TTC549 (cell line): ENCODE results near the gene ABCC6.
"Not testable (repeated sequence)": the region's sequence is repeated elsewhere in the genome, so short reads cannot be mapped to it uniquely, and the experiment has no call there.

ENCODE experiments used
- FAIRE-seq: peaks from 2 replicates; lab custom pipeline; 2012; peaks lifted over from hg19 to GRCh38; lab: Jason Lieb, UNC

The ABCC6 gene

GRCh38 chr16:16222850-16223661, at the start of gene ABCC6:
ABCC6 (minus strand) TSS chr16:16223494; CDS start chr16:16223434, 60 bp downstream.
- FAIRE-seq: not testable (repeated sequence)

- not testable (repeated sequence) for FAIRE-seq
Measured at GRCh38 chr16:16272573-16273221, 49.4 kb upstream of the ABCC6 start.

- FAIRE-seq: not testable (repeated sequence)
Measured at GRCh38 chr16:16271658-16272057, 48.4 kb upstream of the ABCC6 start.

GRCh38 chr16:16268185-16268808, 45.0 kb upstream of the ABCC6 start:
- not testable (repeated sequence) for FAIRE-seq

GRCh38 chr16:16267708-16268107, 44.4 kb upstream of the ABCC6 start:
- not testable (repeated sequence) for FAIRE-seq

- not testable (repeated sequence) for FAIRE-seq
Measured at GRCh38 chr16:16265044-16265443, 41.8 kb upstream of the ABCC6 start.

GRCh38 chr16:16263947-16264346, 40.7 kb upstream of the ABCC6 start:
- not testable (repeated sequence) for FAIRE-seq

GRCh38 chr16:16262954-16263555, 39.8 kb upstream of the ABCC6 start:
- not testable (repeated sequence) for FAIRE-seq

GRCh38 chr16:16259971-16260370, 36.7 kb upstream of the ABCC6 start:
- FAIRE-seq: not testable (repeated sequence)

- FAIRE-seq: not testable (repeated sequence)
Measured at GRCh38 chr16:16258822-16259221, 35.5 kb upstream of the ABCC6 start.

GRCh38 chr16:16257301-16257923, 34.1 kb upstream of the ABCC6 start:
- FAIRE-seq: not testable (repeated sequence)

GRCh38 chr16:16252377-16252776, 29.1 kb upstream of the ABCC6 start:
- FAIRE-seq: not testable (repeated sequence)

- not testable (repeated sequence) for FAIRE-seq
Measured at GRCh38 chr16:16249621-16250330, 26.5 kb upstream of the ABCC6 start.

GRCh38 chr16:16247439-16247838, 24.1 kb upstream of the ABCC6 start:
- not testable (repeated sequence) for FAIRE-seq

- not testable (repeated sequence) for FAIRE-seq
Measured at GRCh38 chr16:16246578-16247262, 23.4 kb upstream of the ABCC6 start.

- FAIRE-seq: not testable (repeated sequence)
Measured at GRCh38 chr16:16243886-16244285, 20.6 kb upstream of the ABCC6 start.

GRCh38 chr16:16240667-16241066, 17.4 kb upstream of the ABCC6 start:
- not testable (repeated sequence) for FAIRE-seq

- FAIRE-seq: not testable (repeated sequence)
Measured at GRCh38 chr16:16237738-16238137, 14.4 kb upstream of the ABCC6 start.

GRCh38 chr16:16237071-16237470, 13.8 kb upstream of the ABCC6 start:
- FAIRE-seq: not testable (repeated sequence)

- not testable (repeated sequence) for FAIRE-seq
Measured at GRCh38 chr16:16232692-16233061, 9.4 kb upstream of the ABCC6 start.
